Mesenchymal stem cell (in vitro differentiated cells and primary cell): ENCODE measurements around the gene M6PR.
"Not testable (repeated sequence)": the region's sequence is repeated elsewhere in the genome, so short reads cannot be mapped to it uniquely, and the experiment has no call there.

ENCODE experiments used
- DNase-seq: peaks from one replicate; pipeline ENCODE4 v3.0.0-alpha.2; 2013
- H2AFZ ChIP-seq: one replicate; pipeline ENCODE4 v1.6.1; 2013; ENCODE audit warnings: low read depth, mild to moderate bottlenecking, control low read depth, inconsistent platforms, low read length, moderate library complexity
- H2AK5ac ChIP-seq: 2 replicates; pipeline ENCODE4 v1.6.1; 2013; ENCODE audit warnings: low read length, moderate library complexity, mild to moderate bottlenecking, inconsistent platforms; ENCODE audit not compliant: severe bottlenecking
- H2BK120ac ChIP-seq: one replicate; pipeline ENCODE4 v1.6.1; 2013; ENCODE audit warnings: low read depth, mild to moderate bottlenecking, inconsistent platforms, low read length, moderate library complexity
- H2BK12ac ChIP-seq, 2 experiments: one replicate each; pipeline ENCODE4 v1.6.1; 2013; ENCODE audit warnings: inconsistent platforms in 2 of 2, low read length in 2 of 2, mild to moderate bottlenecking in 2 of 2, moderate library complexity in 2 of 2, control low read depth in 1 of 2
- H2BK15ac ChIP-seq: one replicate; pipeline ENCODE4 v1.6.1; 2013; ENCODE audit warnings: mild to moderate bottlenecking, low read depth, inconsistent platforms; ENCODE audit not compliant: poor library complexity, severe bottlenecking
- H2BK5ac ChIP-seq: 2 replicates; pipeline ENCODE4 v1.6.1; 2013; ENCODE audit warnings: low read depth, mild to moderate bottlenecking, low read length, control low read depth, inconsistent platforms; ENCODE audit not compliant: poor library complexity, severe bottlenecking
- H3K14ac ChIP-seq, 2 experiments: one replicate each; pipeline ENCODE4 v1.6.1; 2013; ENCODE audit warnings: inconsistent platforms in 2 of 2, low read length in 2 of 2, control low read depth in 1 of 2, mild to moderate bottlenecking in 1 of 2, moderate library complexity in 1 of 2
- H3K18ac ChIP-seq, 2 experiments: one replicate each; pipeline ENCODE4 v1.6.1; 2013; ENCODE audit warnings: inconsistent platforms in 2 of 2, low read length in 2 of 2, control low read depth in 1 of 2, low read depth in 1 of 2, mild to moderate bottlenecking in 1 of 2
- H3K23ac ChIP-seq, 2 experiments: one replicate each; pipeline ENCODE4 v1.6.1; 2013; ENCODE audit warnings: inconsistent platforms in 2 of 2, low read length in 2 of 2, mild to moderate bottlenecking in 2 of 2, moderate library complexity in 2 of 2, control low read depth in 1 of 2
- H3K27ac ChIP-seq: 2 replicates; pipeline ENCODE4 v1.5.1; 2013; ENCODE audit warnings: mild to moderate bottlenecking, moderate library complexity, low read length, control low read depth, inconsistent platforms; ENCODE audit not compliant: poor library complexity, severe bottlenecking
- H3K27me3 ChIP-seq, 2 experiments: 2 replicates each; pipeline versions ENCODE4 v1.6.1 to v1.7.0; 2013; ENCODE audit warnings: low read length in 2 of 2, mild to moderate bottlenecking in 2 of 2, moderate library complexity in 2 of 2, control low read depth in 1 of 2, inconsistent platforms in 1 of 2; ENCODE audit not compliant: control insufficient read depth in 1 of 2, insufficient read depth in 1 of 2
- H3K36me3 ChIP-seq, 2 experiments: 2 replicates each; pipeline versions ENCODE4 v1.6.1 to v1.7.0; 2013; ENCODE audit warnings: low read length in 2 of 2, control low read depth in 1 of 2, inconsistent platforms in 1 of 2, low read depth in 1 of 2, mild to moderate bottlenecking in 1 of 2; ENCODE audit not compliant: insufficient read depth in 2 of 2, control insufficient read depth in 1 of 2
- H3K4ac ChIP-seq, 2 experiments: one replicate each; pipeline ENCODE4 v1.6.1; 2013; ENCODE audit warnings: inconsistent platforms in 2 of 2, low read length in 2 of 2, mild to moderate bottlenecking in 2 of 2, moderate library complexity in 2 of 2, control low read depth in 1 of 2, low read depth in 1 of 2
- H3K4me1 ChIP-seq: 2 replicates; pipeline ENCODE4 v1.6.1; 2013; ENCODE audit warnings: low read depth, low read length, control low read depth; ENCODE audit not compliant: control insufficient read depth, insufficient read depth
- H3K4me2 ChIP-seq: 2 replicates; pipeline ENCODE4 v1.6.1; 2013; ENCODE audit warnings: low read length, mild to moderate bottlenecking, inconsistent platforms; ENCODE audit not compliant: poor library complexity, severe bottlenecking
- H3K4me3 ChIP-seq, 2 experiments: 2 replicates each; pipeline versions ENCODE4 v1.5.1 to v1.7.0; 2013; ENCODE audit warnings: low read length in 2 of 2, mild to moderate bottlenecking in 2 of 2, control low read depth in 1 of 2, low read depth in 1 of 2; ENCODE audit not compliant: insufficient read depth in 1 of 2
- H3K79me1 ChIP-seq: replicated peaks from 2 replicates; pipeline ENCODE4 v1.6.1; 2013; ENCODE audit warnings: mild to moderate bottlenecking, control low read depth, low read length, inconsistent platforms; ENCODE audit not compliant: poor library complexity, severe bottlenecking
- H3K9ac ChIP-seq: 2 replicates; pipeline ENCODE4 v1.7.0; 2013; ENCODE audit warnings: mild to moderate bottlenecking, low read length, moderate library complexity
- H3K9me3 ChIP-seq: 2 replicates; pipeline ENCODE4 v1.7.0; 2013; ENCODE audit warnings: mild to moderate bottlenecking, low read length; ENCODE audit not compliant: control insufficient read depth
- H4K8ac ChIP-seq: one replicate; pipeline ENCODE4 v1.6.1; 2013; ENCODE audit warnings: inconsistent platforms, mild to moderate bottlenecking, low read length, moderate library complexity
- H4K91ac ChIP-seq: one replicate; pipeline ENCODE4 v1.6.1; 2013; ENCODE audit warnings: mild to moderate bottlenecking, low read length, inconsistent platforms
- WGBS: methylation state at CpG from one replicate; pipeline ENCODE4 v1.1.7; 2013; ENCODE audit warnings: mixed read lengths; 5-methylcytosine and 5-hydroxymethylcytosine counted together

The M6PR gene

DNA sequence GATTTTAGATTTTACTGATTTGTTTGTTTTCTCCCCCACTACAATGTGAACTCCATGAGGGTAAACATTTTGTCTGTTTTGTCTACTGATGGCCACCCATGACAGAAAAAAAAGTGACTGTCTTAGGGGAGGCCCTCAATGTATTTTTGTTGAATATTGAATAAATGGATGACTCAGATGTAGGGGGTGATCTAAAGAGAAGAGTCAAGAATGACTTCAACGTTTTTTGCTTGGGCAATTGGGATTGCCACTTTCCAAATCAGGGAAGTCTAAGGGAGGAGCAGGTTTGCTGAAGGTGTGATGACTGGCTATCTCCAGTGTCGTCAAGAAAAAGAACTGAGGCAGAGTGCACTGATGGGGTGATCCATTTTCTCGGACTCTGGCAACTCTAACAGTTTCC lies 45.8 kb downstream of the M6PR start:
- Histone ChIP-seq H3K27ac (no peak overlapping the region), H3K9ac (no peak overlapping the region), H2AFZ (no peak overlapping the region), H2AK5ac (no peak overlapping the region), H2BK120ac (no peak overlapping the region), H3K79me1 (no peaks in the 10 kb centered on the region), H3K18ac (no peak overlapping the region), H3K9me3 (no peaks in the 10 kb centered on the region), H3K4me1 (peaks cover 1% of the 10 kb centered on the region), H2BK15ac (no peak overlapping the region), H3K4ac (no peak overlapping the region), H3K27me3 (no peaks in the 10 kb centered on the region), H3K36me3 (no peaks in the 10 kb centered on the region), H3K23ac (no peak overlapping the region), H2BK12ac (no peak overlapping the region), H2BK5ac (no peak overlapping the region), H4K8ac (no peak overlapping the region), H3K14ac (no peak overlapping the region), H3K4me2 (no peak overlapping the region), H3K4me3 (no peak overlapping the region), H4K91ac (no peak overlapping the region)
- 89% methylated on average over 3 of the region's 3 CpGs for WGBS
- no peak for DNase-seq

DNA sequence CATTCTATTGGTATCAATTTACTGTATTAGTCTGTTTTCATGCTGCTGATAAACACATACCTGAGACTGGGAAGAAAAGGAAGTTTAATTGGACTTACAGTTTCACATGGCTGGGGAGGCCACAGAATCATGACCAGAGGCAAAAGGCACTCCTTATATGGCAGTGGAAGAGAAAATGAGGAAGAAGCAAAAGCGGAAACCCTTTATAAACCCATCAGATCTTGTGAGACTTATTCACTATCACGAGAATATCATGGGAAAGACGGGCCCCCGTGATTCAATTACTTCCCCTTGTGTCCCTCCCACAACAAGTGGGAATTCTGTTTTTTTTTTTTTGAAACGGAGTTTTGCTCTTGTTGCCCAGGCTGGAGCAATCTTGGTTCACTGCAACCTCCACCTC lies 46.7 kb downstream of the M6PR start:
- H3K79me1 ChIP-seq, H3K4me3 ChIP-seq, H3K36me3 ChIP-seq, H3K27ac ChIP-seq, H2BK120ac ChIP-seq, H2BK5ac ChIP-seq, DNase-seq, H3K9me3 ChIP-seq, H4K91ac ChIP-seq, H3K14ac ChIP-seq, H3K4me1 ChIP-seq, H3K23ac ChIP-seq, H2AFZ ChIP-seq, H3K9ac ChIP-seq, H3K27me3 ChIP-seq, H2BK12ac ChIP-seq, H3K4ac ChIP-seq, H3K4me2 ChIP-seq, H2BK15ac ChIP-seq, H2AK5ac ChIP-seq, H3K18ac ChIP-seq, H4K8ac ChIP-seq: not testable (repeated sequence)
- WGBS: 91% methylated on average over 5 of the region's 5 CpGs

GRCh38 chr12:8899830-8900229 lies 49.6 kb downstream of the M6PR start:
- no peaks in the 10 kb centered on the region for H3K36me3 ChIP-seq
- no peak overlapping the region for H4K91ac ChIP-seq
- no peak overlapping the region for H3K14ac ChIP-seq
- no peaks in the 10 kb centered on the region for H3K79me1 ChIP-seq
- DNase-seq: no peak
- H2BK120ac ChIP-seq: no peak overlapping the region
- no peak overlapping the region for H2BK5ac ChIP-seq
- H3K9me3 ChIP-seq: no peaks in the 10 kb centered on the region
- H3K18ac ChIP-seq: no peak overlapping the region
- H3K9ac ChIP-seq: no peak overlapping the region
- WGBS: 88% methylated on average over 3 of the region's 6 CpGs
- H2AK5ac ChIP-seq: no peak overlapping the region
- no peak overlapping the region for H2BK12ac ChIP-seq
- H3K27ac ChIP-seq: no peak overlapping the region
- H3K4me1 ChIP-seq: no peaks in the 10 kb centered on the region
- H3K4me3 ChIP-seq: no peak overlapping the region
- H4K8ac ChIP-seq: no peak overlapping the region
- H3K4me2 ChIP-seq: no peak overlapping the region
- no peak overlapping the region for H2BK15ac ChIP-seq
- peaks cover 0 to 4% of the 10 kb centered on the region in 2 experiments for H3K27me3 ChIP-seq
- no peak overlapping the region for H2AFZ ChIP-seq
- no peak overlapping the region for H3K23ac ChIP-seq
- H3K4ac ChIP-seq: no peak overlapping the region

GRCh38 chr12:8897081-8897480 lies 52.4 kb downstream of the M6PR start:
- Histone ChIP-seq H3K9ac (no peak overlapping the region), H3K9me3 (no peaks in the 10 kb centered on the region), H3K4me3 (no peak overlapping the region), H3K27me3 (peaks cover 0 to 4% of the 10 kb centered on the region in 2 experiments), H2BK5ac (no peak overlapping the region), H3K23ac (no peak overlapping the region), H2BK12ac (no peak overlapping the region), H4K8ac (no peak overlapping the region), H3K79me1 (no peaks in the 10 kb centered on the region), H3K14ac (no peak overlapping the region), H3K36me3 (no peaks in the 10 kb centered on the region), H2BK15ac (no peak overlapping the region), H4K91ac (no peak overlapping the region), H3K27ac (no peak overlapping the region), H3K4me1 (no peaks in the 10 kb centered on the region), H3K18ac (no peak overlapping the region), H2AFZ (no peak overlapping the region), H2BK120ac (no peak overlapping the region), H3K4ac (no peak overlapping the region), H2AK5ac (no peak overlapping the region), H3K4me2 (no peak overlapping the region)
- no peak for DNase-seq
- 91% methylated on average over 7 of the region's 7 CpGs for WGBS
